PFSK-1 (cell line): ENCODE data around the gene UCN2.

ENCODE experiments used
- FOXP2 ChIP-seq: optimal IDR thresholded peaks from 2 replicates; pipeline ENCODE3; 2011; ENCODE audit warnings: borderline replicate concordance, control low read depth, inconsistent platforms; ENCODE audit not compliant: insufficient read depth; ENCODE audit errors: extremely low read length, extremely low read depth
- POLR2AphosphoS5 ChIP-seq: IDR thresholded peaks from 2 replicates; pipeline ENCODE4 v1.6.1; 2012; ENCODE audit warnings: low read depth, mild to moderate bottlenecking, control low read depth, low read length, moderate library complexity
- SIN3A ChIP-seq: IDR thresholded peaks from 2 replicates; pipeline ENCODE4 v1.6.1; 2012; ENCODE audit warnings: mild to moderate bottlenecking, low read length, moderate library complexity, borderline replicate concordance; ENCODE audit not compliant: insufficient read depth
- TAF1 ChIP-seq: IDR thresholded peaks from 2 replicates; pipeline ENCODE4 v1.6.1; 2012; ENCODE audit warnings: low read length, control low read depth, borderline replicate concordance; ENCODE audit not compliant: insufficient read depth
- TF ChIP-seq, protein P1 (sequence below), 2 experiments: IDR thresholded peaks; 2 replicates each; pipeline versions ENCODE4 v1.6.1 to v1.8.0; 2011 to 2012; ENCODE audit warnings: low read depth in 2 of 2, low read length in 2 of 2, control low read depth in 1 of 2, inconsistent platforms in 1 of 2, mild to moderate bottlenecking in 1 of 2, moderate library complexity in 1 of 2; ENCODE audit not compliant: insufficient read depth in 1 of 2

Gene UCN2

DNA sequence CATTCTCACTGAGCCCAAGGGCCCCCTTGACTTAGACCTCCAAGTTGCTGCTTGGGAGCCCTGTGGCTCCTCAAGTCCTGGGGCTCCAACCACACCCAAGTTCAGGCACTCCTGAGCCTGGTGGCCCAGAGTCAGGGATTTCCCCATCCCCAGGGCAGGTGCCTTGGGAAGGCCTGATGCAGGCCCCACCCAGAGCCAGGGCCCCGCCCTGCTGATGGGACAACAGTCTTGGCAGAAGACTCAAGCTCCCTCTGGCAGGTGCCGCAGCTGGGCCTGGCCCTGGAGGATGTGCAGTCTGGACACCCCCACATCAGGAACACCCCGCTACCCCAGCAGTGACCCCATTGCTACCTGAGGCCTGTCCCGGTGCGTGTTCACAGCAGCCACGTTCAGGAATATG is 41.9 kb downstream of the UCN2 start:
- TF ChIP-seq SIN3A (no peak), POLR2AphosphoS5 (no peak), TAF1 (no peak), FOXP2 (no peak)
- TF ChIP-seq, protein P1, sequence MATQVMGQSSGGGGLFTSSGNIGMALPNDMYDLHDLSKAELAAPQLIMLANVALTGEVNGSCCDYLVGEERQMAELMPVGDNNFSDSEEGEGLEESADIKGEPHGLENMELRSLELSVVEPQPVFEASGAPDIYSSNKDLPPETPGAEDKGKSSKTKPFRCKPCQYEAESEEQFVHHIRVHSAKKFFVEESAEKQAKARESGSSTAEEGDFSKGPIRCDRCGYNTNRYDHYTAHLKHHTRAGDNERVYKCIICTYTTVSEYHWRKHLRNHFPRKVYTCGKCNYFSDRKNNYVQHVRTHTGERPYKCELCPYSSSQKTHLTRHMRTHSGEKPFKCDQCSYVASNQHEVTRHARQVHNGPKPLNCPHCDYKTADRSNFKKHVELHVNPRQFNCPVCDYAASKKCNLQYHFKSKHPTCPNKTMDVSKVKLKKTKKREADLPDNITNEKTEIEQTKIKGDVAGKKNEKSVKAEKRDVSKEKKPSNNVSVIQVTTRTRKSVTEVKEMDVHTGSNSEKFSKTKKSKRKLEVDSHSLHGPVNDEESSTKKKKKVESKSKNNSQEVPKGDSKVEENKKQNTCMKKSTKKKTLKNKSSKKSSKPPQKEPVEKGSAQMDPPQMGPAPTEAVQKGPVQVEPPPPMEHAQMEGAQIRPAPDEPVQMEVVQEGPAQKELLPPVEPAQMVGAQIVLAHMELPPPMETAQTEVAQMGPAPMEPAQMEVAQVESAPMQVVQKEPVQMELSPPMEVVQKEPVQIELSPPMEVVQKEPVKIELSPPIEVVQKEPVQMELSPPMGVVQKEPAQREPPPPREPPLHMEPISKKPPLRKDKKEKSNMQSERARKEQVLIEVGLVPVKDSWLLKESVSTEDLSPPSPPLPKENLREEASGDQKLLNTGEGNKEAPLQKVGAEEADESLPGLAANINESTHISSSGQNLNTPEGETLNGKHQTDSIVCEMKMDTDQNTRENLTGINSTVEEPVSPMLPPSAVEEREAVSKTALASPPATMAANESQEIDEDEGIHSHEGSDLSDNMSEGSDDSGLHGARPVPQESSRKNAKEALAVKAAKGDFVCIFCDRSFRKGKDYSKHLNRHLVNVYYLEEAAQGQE (IDR thresholded peaks at IDR 0.05; ENCODE audit: insufficient read depth in 1 of 2, low read depth in 2 of 2, low read length in 2 of 2): no peak

DNA sequence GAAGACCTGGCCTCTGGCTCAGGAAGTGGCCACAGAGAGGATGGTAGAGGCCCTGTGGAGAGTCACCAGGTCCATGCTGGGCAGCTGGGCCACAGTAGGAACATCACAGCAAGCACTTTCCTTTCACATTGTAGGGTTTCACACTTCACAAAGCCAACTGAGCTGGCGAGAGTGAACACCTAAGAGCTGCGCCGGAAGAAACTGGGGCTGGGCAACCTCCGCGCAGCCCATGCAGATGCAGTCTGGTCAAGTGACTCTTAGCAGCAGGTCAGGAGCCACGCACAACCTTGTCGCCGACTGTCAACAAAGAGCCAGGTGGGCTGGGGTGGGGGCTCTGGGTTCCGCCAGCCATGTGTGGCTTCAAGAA is 44.3 kb downstream of the UCN2 start:
- TF ChIP-seq FOXP2 (no peak), POLR2AphosphoS5 (no peak), TAF1 (no peak), SIN3A (no peak)
- TF ChIP-seq, protein P1 (IDR thresholded peaks at IDR 0.05; ENCODE audit: insufficient read depth in 1 of 2, low read depth in 2 of 2, low read length in 2 of 2): no peak

DNA sequence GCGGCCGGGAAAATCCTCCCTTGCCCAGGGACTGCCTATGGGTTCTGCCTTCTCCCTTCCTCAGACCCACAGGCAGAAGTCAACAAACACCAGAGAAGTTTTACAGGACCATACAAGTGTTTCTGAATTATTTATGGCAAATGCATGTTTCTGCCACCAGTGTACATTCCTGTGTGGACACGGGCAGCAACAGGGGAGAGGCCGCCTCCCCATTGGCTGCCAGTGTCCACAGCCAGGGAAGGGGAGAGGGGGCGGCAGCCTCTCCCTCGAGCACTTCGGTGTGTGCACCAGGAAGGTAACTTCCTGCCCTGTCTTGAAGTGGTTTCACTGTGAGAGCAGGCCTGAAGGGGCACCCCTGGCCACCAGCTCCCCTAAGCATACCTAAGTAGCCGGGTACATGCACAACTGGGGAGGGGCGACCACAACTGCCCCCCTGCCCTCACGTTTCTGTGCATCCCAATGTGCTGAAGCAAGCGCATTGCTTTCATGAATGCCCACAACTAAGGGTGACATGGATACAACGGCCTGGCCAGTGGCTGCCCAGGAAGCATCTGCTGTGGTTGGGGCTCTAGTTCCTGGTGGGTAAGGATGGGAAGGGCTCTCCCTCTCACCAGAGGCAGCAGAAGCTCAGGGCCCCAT is 44.8 kb downstream of the UCN2 start:
- TF ChIP-seq, protein P1 (IDR thresholded peaks at IDR 0.05; ENCODE audit: insufficient read depth in 1 of 2, low read depth in 2 of 2, low read length in 2 of 2): no peak

DNA sequence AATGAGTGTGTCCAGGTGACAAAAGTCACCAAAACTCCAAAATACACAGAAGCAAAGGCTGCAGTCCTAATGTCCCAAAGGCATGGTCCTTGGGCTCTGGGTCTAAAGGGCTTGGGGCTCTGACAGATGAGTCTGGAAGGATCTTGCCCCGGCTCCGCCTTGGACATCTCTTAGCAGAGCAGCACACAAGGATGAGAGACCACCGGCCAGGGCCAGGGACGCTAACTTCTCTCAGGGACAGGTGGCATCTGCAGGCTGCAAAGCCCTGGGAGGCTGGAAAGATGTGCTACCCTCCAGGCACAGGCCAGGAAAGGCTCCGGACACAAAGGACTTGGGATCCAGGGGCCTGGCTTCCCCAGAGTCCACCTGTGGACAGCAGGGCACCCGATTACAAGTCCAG is 45.5 kb downstream of the UCN2 start:
- no peak for TF ChIP-seq TAF1
- TF ChIP-seq, protein P1 (IDR thresholded peaks at IDR 0.05; ENCODE audit: insufficient read depth in 1 of 2, low read depth in 2 of 2, low read length in 2 of 2): no peak
- TF ChIP-seq SIN3A: no peak
- TF ChIP-seq FOXP2: no peak
- TF ChIP-seq POLR2AphosphoS5: no peak

DNA sequence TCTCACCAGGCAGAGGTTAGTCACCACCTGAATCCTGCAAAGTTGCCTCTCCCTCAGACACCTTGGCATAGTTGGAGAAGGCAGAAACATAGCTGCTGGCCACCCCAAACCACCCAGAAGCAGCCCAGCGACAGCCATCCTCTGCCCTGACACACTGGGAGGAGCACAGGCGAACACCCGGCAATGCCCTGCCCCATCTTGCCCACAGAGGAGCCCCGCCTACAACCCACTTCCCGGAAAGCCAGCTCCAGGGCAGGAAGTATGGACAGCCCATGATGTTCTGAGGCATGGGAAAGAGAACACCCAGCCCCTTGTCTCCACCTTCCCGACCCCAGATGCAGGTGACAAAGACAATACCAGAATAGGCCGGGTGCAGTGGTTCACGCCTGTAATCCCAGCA is 47.0 kb downstream of the UCN2 start:
- no peak for TF ChIP-seq SIN3A
- no peak for TF ChIP-seq FOXP2
- no peak for TF ChIP-seq TAF1
- TF ChIP-seq POLR2AphosphoS5: no peak
- TF ChIP-seq, protein P1 (IDR thresholded peaks at IDR 0.05; ENCODE audit: insufficient read depth in 1 of 2, low read depth in 2 of 2, low read length in 2 of 2): no peak
